ENCODE data around the gene CPNE6.
"Not testable (repeated sequence)": the region's sequence is repeated elsewhere in the genome, so short reads cannot be mapped to it uniquely, and the experiment has no call there.

Gene CPNE6

GRCh38 chr14:24102357-24103048 is 31.1 kb downstream of the CPNE6 start:
- H2BK12ac ChIP-seq (ENCODE audit: low read length): no peak overlapping the region
- no peak overlapping the region for H3K4me3 ChIP-seq (ENCODE audit: low read length in 2 of 2)

GRCh38 chr14:24103451-24103850 is 32.1 kb downstream of the CPNE6 start:
- Histone ChIP-seq H3K9me3 (replicated peaks in 1 of 2; ENCODE audit: control insufficient read depth in 2 of 2, insufficient read depth in 1 of 2, low read depth in 1 of 2, low read length in 2 of 2) (peaks cover 0 to 2% of the 10 kb centered on the region in 2 donors), H4K91ac (ENCODE audit: low read depth, low read length, poor library complexity) (no peak overlapping the region), H3K18ac (ENCODE audit: low read length) (no peak overlapping the region), H3K4me2 (ENCODE audit: insufficient read depth, low read length, poor library complexity, severe bottlenecking) (no peak overlapping the region), H3K4ac (ENCODE audit: low read length) (no peak overlapping the region), H2AK5ac (ENCODE audit: low read depth, low read length) (no peak overlapping the region), H3K27me3 (ENCODE audit: control insufficient read depth in 3 of 3, insufficient read depth in 3 of 3, low read depth in 1 of 3, low read length in 3 of 3) (no peaks in the 10 kb centered on the region), H2BK15ac (ENCODE audit: low read length) (no peak overlapping the region), H3K79me1 (ENCODE audit: low read depth, low read length) (no peaks in the 10 kb centered on the region), H4K8ac (ENCODE audit: low read depth, low read length) (no peak overlapping the region), H2BK5ac (ENCODE audit: low read length) (no peak overlapping the region), H2BK12ac (ENCODE audit: low read length) (no peak overlapping the region), H3K14ac (ENCODE audit: low read length) (no peak overlapping the region), H3K27ac (replicated peaks; ENCODE audit: low read length) (no peak overlapping the region), H2AFZ (ENCODE audit: low read length) (no peak overlapping the region), H3K9ac (ENCODE audit: low read depth, low read length, poor library complexity) (no peak overlapping the region), H3K36me3 (replicated peaks in 1 of 2; ENCODE audit: control insufficient read depth in 2 of 2, insufficient read depth in 2 of 2, low read length in 2 of 2) (peaks cover 25 to 42% of the 10 kb centered on the region in 2 donors), H2BK120ac (ENCODE audit: low read depth, low read length) (no peak overlapping the region), H3K23ac (ENCODE audit: low read depth, low read length, poor library complexity) (no peak overlapping the region), H3K4me3 (ENCODE audit: low read length in 2 of 2) (no peak overlapping the region), H3K4me1 (ENCODE audit: control insufficient read depth in 2 of 2, insufficient read depth in 1 of 2, low read depth in 1 of 2, low read length in 2 of 2) (no peaks in the 10 kb centered on the region)
- WGBS, 2 donors (ENCODE audit: extremely low coverage in 2 of 2, insufficient read length in 2 of 2, insufficient replicate concordance in 1 of 2): no CpG with 5 or more reads among the region's 13 CpGs
- no peak for DNase-seq (ENCODE audit: low spot score)

More at GRCh38 chr14:24102357-24103048, 31.1 kb downstream of the CPNE6 start:
- Histone ChIP-seq H2BK15ac (ENCODE audit: low read length) (no peak overlapping the region), H3K27me3 (ENCODE audit: control insufficient read depth in 3 of 3, insufficient read depth in 3 of 3, low read depth in 1 of 3, low read length in 3 of 3) (no peaks in the 10 kb centered on the region), H3K9ac (ENCODE audit: low read depth, low read length, poor library complexity) (no peak overlapping the region), H3K27ac (replicated peaks; ENCODE audit: low read length) (no peak overlapping the region), H2AK5ac (ENCODE audit: low read depth, low read length) (no peak overlapping the region), H3K4me2 (ENCODE audit: insufficient read depth, low read length, poor library complexity, severe bottlenecking) (no peak overlapping the region), H3K36me3 (replicated peaks in 1 of 2; ENCODE audit: control insufficient read depth in 2 of 2, insufficient read depth in 2 of 2, low read length in 2 of 2) (peaks cover 29 to 48% of the 10 kb centered on the region in 2 donors), H3K18ac (ENCODE audit: low read length) (no peak overlapping the region), H2BK5ac (ENCODE audit: low read length) (no peak overlapping the region), H3K9me3 (replicated peaks in 1 of 2; ENCODE audit: control insufficient read depth in 2 of 2, insufficient read depth in 1 of 2, low read depth in 1 of 2, low read length in 2 of 2) (peaks cover 0 to 2% of the 10 kb centered on the region in 2 donors), H3K23ac (ENCODE audit: low read depth, low read length, poor library complexity) (no peak overlapping the region), H2AFZ (ENCODE audit: low read length) (no peak overlapping the region), H4K91ac (ENCODE audit: low read depth, low read length, poor library complexity) (no peak overlapping the region), H2BK120ac (ENCODE audit: low read depth, low read length) (no peak overlapping the region), H3K14ac (ENCODE audit: low read length) (no peak overlapping the region), H3K4me1 (ENCODE audit: control insufficient read depth in 2 of 2, insufficient read depth in 1 of 2, low read depth in 1 of 2, low read length in 2 of 2) (no peaks in the 10 kb centered on the region), H3K79me1 (ENCODE audit: low read depth, low read length) (no peaks in the 10 kb centered on the region), H4K8ac (ENCODE audit: low read depth, low read length) (no peak overlapping the region), H3K4ac (ENCODE audit: low read length) (no peak overlapping the region)
- no peak for DNase-seq (ENCODE audit: low spot score)
- no CpG with 5 or more reads among the region's 7 CpGs for WGBS, 2 donors (ENCODE audit: extremely low coverage in 2 of 2, insufficient read length in 2 of 2, insufficient replicate concordance in 1 of 2)

GRCh38 chr14:24105609-24106239 is 34.4 kb downstream of the CPNE6 start:
- not testable (repeated sequence) for H3K4me3 ChIP-seq (ENCODE audit: low read length in 2 of 2); H3K79me1 ChIP-seq (ENCODE audit: low read depth, low read length); H2BK120ac ChIP-seq (ENCODE audit: low read depth, low read length); H3K4ac ChIP-seq (ENCODE audit: low read length); H3K18ac ChIP-seq (ENCODE audit: low read length); DNase-seq (ENCODE audit: low spot score); H3K23ac ChIP-seq (ENCODE audit: low read depth, low read length, poor library complexity); H3K14ac ChIP-seq (ENCODE audit: low read length); H4K91ac ChIP-seq (ENCODE audit: low read depth, low read length, poor library complexity); H3K9me3 ChIP-seq (replicated peaks in 1 of 2; ENCODE audit: control insufficient read depth in 2 of 2, insufficient read depth in 1 of 2, low read depth in 1 of 2, low read length in 2 of 2); H2BK15ac ChIP-seq (ENCODE audit: low read length); H3K4me2 ChIP-seq (ENCODE audit: insufficient read depth, low read length, poor library complexity, severe bottlenecking); H2AK5ac ChIP-seq (ENCODE audit: low read depth, low read length); H3K4me1 ChIP-seq (ENCODE audit: control insufficient read depth in 2 of 2, insufficient read depth in 1 of 2, low read depth in 1 of 2, low read length in 2 of 2); H4K8ac ChIP-seq (ENCODE audit: low read depth, low read length); H3K27me3 ChIP-seq (ENCODE audit: control insufficient read depth in 3 of 3, insufficient read depth in 3 of 3, low read depth in 1 of 3, low read length in 3 of 3); H3K9ac ChIP-seq (ENCODE audit: low read depth, low read length, poor library complexity); H3K27ac ChIP-seq (replicated peaks; ENCODE audit: low read length); H2BK5ac ChIP-seq (ENCODE audit: low read length); H2AFZ ChIP-seq (ENCODE audit: low read length); H2BK12ac ChIP-seq (ENCODE audit: low read length)
- peaks cover 13 to 23% of the 10 kb centered on the region in 2 donors for H3K36me3 ChIP-seq (replicated peaks in 1 of 2; ENCODE audit: control insufficient read depth in 2 of 2, insufficient read depth in 2 of 2, low read length in 2 of 2)
- WGBS, 2 donors (ENCODE audit: extremely low coverage in 2 of 2, insufficient read length in 2 of 2, insufficient replicate concordance in 1 of 2): no CpG with 5 or more reads among the region's 8 CpGs

GRCh38 chr14:24106672-24107271 is 35.4 kb downstream of the CPNE6 start:
- Histone ChIP-seq H4K91ac (ENCODE audit: low read depth, low read length, poor library complexity) (no peak overlapping the region), H3K4me2 (ENCODE audit: insufficient read depth, low read length, poor library complexity, severe bottlenecking) (no peak overlapping the region), H4K8ac (ENCODE audit: low read depth, low read length) (no peak overlapping the region), H3K27ac (replicated peaks; ENCODE audit: low read length) (no peak overlapping the region), H2AK5ac (ENCODE audit: low read depth, low read length) (no peak overlapping the region), H3K9ac (ENCODE audit: low read depth, low read length, poor library complexity) (no peak overlapping the region), H2BK120ac (ENCODE audit: low read depth, low read length) (no peak overlapping the region), H3K4me1 (ENCODE audit: control insufficient read depth in 2 of 2, insufficient read depth in 1 of 2, low read depth in 1 of 2, low read length in 2 of 2) (no peaks in the 10 kb centered on the region), H3K9me3 (replicated peaks in 1 of 2; ENCODE audit: control insufficient read depth in 2 of 2, insufficient read depth in 1 of 2, low read depth in 1 of 2, low read length in 2 of 2) (peaks cover 0 to 2% of the 10 kb centered on the region in 2 donors), H3K23ac (ENCODE audit: low read depth, low read length, poor library complexity) (no peak overlapping the region), H3K4me3 (ENCODE audit: low read length in 2 of 2) (no peak overlapping the region), H3K79me1 (ENCODE audit: low read depth, low read length) (no peaks in the 10 kb centered on the region), H2BK12ac (ENCODE audit: low read length) (no peak overlapping the region), H3K36me3 (replicated peaks in 1 of 2; ENCODE audit: control insufficient read depth in 2 of 2, insufficient read depth in 2 of 2, low read length in 2 of 2) (peaks cover 13 to 17% of the 10 kb centered on the region in 2 donors), H3K14ac (ENCODE audit: low read length) (no peak overlapping the region), H3K4ac (ENCODE audit: low read length) (no peak overlapping the region), H2BK15ac (ENCODE audit: low read length) (no peak overlapping the region), H2BK5ac (ENCODE audit: low read length) (no peak overlapping the region), H2AFZ (ENCODE audit: low read length) (no peak overlapping the region), H3K18ac (ENCODE audit: low read length) (no peak overlapping the region), H3K27me3 (ENCODE audit: control insufficient read depth in 3 of 3, insufficient read depth in 3 of 3, low read depth in 1 of 3, low read length in 3 of 3) (no peaks in the 10 kb centered on the region)
- DNase-seq (ENCODE audit: low spot score): no peak
- no CpG with 5 or more reads among the region's 4 CpGs for WGBS, 2 donors (ENCODE audit: extremely low coverage in 2 of 2, insufficient read length in 2 of 2, insufficient replicate concordance in 1 of 2)
